Activated CD4-positive, CD25-positive, alpha-beta regulatory T cell treated with anti-CD3 and anti-CD28 coated beads, Interleukin-2, amount 50 U/mL, for 24 hours (primary cell): Measurements from ENCODE around the gene MOBP.
"Not testable (repeated sequence)": the region's sequence is repeated elsewhere in the genome, so short reads cannot be mapped to it uniquely, and the experiment has no call there.

Source experiments
- ATAC-seq, 2 donors: fragments of 150-1000 bp; cut with Tn5 transposase; one replicate each; pipeline ENCODE4 v1.10.0; 2021; ENCODE audit warnings: mild to moderate bottlenecking in 1 of 2, moderate library complexity in 1 of 2

The MOBP gene

GRCh38 chr3:39467394-39468107 is at the start of gene MOBP:
Gene MOBP, plus strand, starts transcription at chr3:39467680. Its CDS starts 34,390 bp downstream, at chr3:39502070.
- ATAC-seq = no peak

- ATAC-seq = not testable (repeated sequence)
Observed at GRCh38 chr3:39418556-39419225, 48.8 kb upstream of the MOBP start.

- no peak for ATAC-seq
Observed at GRCh38 chr3:39419742-39420315, 47.7 kb upstream of the MOBP start.

GRCh38 chr3:39420543-39420942 is 46.9 kb upstream of the MOBP start:
- no peak for ATAC-seq

GRCh38 chr3:39423436-39423970 is 44.0 kb upstream of the MOBP start:
- ATAC-seq = no peak

GRCh38 chr3:39426312-39426711 is 41.2 kb upstream of the MOBP start:
- no peak for ATAC-seq

- no peak for ATAC-seq
Observed at GRCh38 chr3:39427506-39427905, 40.0 kb upstream of the MOBP start.

GRCh38 chr3:39428745-39429201 is 38.7 kb upstream of the MOBP start:
- ATAC-seq = no peak

GRCh38 chr3:39429466-39429865 is 38.0 kb upstream of the MOBP start:
- ATAC-seq = no peak

- ATAC-seq = no peak
Observed at GRCh38 chr3:39432342-39432741, 35.1 kb upstream of the MOBP start.

- no peak for ATAC-seq
Observed at GRCh38 chr3:39433642-39434041, 33.8 kb upstream of the MOBP start.

GRCh38 chr3:39434574-39434973 is 32.9 kb upstream of the MOBP start:
- peak; percentile 32 to 65 for ATAC-seq

GRCh38 chr3:39435006-39435748 is 32.3 kb upstream of the MOBP start:
- ATAC-seq = no peak

GRCh38 chr3:39438880-39439279 is 28.6 kb upstream of the MOBP start:
- ATAC-seq = no peak

- no peak for ATAC-seq
Observed at GRCh38 chr3:39440316-39440715, 27.2 kb upstream of the MOBP start.

- ATAC-seq = no peak
Observed at GRCh38 chr3:39443530-39443929, 23.9 kb upstream of the MOBP start.

GRCh38 chr3:39445927-39446326 is 21.6 kb upstream of the MOBP start:
- ATAC-seq = no peak

- no peak for ATAC-seq
Observed at GRCh38 chr3:39446444-39446843, 21.0 kb upstream of the MOBP start.

- peak; percentile 63 to 66 for ATAC-seq
Observed at GRCh38 chr3:39447637-39448483, 19.6 kb upstream of the MOBP start.

GRCh38 chr3:39448506-39449233 is 18.8 kb upstream of the MOBP start:
- no peak for ATAC-seq

- no peak for ATAC-seq
Observed at GRCh38 chr3:39449796-39450195, 17.7 kb upstream of the MOBP start.
